SK-N-DZ (cell line): ENCODE results near the gene TFEB.

Experiments used
- DNase-seq: peaks from one replicate; pipeline ENCODE4 v3.0.0-alpha.2; 2015; ENCODE audit warnings: low spot score

Gene TFEB

DNA sequence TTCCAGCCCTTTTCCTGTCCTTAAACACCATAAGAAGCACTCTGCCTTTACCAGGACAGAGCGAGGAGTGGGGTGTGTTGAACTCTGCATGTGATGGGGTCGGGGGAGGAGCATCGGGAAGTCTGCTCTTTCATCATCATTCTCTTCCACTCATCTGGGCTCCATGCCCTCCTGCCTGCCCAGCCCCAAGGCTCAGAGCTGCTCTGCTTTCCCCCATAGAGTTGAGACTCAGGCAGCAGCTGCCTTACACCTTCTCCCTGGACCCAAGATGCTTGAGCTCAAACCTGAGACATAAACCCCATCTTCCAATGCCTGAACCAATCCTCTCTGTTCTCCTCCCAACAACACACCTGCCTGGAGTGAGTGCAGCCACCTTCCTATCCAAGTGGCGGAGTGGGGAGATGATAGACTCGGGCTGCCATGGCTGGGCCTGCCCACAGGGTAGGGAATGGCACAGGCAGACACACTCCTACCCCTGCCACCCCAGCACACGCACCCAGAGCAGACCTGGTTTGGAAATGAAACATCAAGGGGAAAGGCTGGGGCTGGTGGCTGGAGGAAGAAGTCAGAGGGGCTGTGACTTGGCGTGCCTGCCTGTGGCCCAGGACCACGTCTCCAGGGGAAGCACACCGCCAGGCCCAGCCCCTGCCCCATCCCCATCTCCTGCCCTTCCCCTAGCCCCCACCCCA is 28.4 kb downstream of the TFEB start:
- DNase-seq, result no peak

DNA sequence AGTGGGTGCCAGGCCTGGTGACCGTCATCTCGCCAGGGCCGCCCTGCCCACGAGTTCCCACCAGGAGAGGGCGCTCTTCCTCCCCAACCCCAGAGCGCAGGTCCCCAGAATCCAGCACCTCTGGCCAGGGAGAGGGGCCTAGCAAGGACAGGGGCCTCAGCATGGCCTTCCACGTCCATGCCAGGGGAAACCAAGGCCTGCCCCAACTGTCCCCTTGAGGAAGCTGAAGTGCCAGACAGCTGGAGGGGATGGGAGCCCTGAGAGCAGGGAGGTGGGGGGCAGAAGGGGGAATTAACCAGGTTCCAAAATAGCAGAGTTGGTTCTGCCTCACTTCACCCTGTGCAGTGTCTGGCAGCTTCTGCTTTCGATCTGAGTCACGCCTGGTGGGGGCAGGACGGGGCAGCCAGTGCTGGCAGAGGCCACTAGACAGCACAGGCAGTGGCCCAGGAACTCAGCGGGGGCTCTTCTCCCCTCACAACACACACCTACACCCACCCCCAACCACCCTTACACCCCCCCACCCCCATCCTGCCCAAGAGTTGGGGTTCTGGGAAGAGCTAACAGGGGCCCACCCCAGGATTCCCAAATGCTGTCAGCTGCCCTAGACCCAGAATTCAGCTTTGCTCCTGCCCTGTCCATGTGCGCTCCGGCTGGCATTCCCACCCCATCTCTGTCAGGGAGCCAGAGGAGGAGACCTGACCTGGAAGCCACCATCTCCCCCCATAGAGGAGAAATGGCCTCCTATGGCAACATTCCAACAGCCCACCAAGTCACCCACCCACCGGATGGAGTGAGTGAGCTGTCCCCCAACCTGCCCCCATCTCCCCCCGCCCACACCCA is 29.2 kb downstream of the TFEB start:
- DNase-seq, result peak; percentile 49

DNA sequence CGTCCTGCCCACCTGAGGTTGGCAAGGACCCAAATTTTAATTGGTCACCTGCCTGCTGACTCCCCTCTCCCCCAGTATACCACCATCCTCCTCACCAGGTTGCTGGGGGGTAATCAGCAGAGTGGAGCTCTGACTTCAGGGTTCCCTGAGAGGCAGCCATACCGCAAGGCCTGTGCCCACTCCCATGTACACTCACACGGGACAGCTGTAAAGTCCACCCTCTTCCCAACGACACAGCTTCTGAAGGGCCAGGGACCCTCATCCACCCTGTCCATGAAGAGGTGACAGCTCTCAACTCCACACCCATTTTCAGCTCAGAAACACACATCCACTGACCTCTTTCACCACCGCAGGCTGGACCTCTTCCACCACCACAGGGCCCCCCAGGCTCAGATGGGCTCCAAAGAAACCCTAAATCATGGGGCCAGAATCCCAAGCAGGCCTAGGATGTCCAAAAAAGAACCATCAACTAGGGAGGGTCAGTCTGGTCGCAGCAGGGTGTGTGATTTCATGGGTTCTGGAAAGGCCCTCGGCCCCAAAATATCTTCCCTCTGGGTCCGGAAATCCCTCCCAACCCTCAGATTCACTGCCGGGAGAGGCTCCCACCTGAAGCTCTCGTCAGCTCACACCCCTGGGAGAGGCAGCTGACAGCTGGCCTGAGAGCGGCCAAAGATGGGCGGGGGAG is 30.0 kb downstream of the TFEB start:
- no peak for DNase-seq

DNA sequence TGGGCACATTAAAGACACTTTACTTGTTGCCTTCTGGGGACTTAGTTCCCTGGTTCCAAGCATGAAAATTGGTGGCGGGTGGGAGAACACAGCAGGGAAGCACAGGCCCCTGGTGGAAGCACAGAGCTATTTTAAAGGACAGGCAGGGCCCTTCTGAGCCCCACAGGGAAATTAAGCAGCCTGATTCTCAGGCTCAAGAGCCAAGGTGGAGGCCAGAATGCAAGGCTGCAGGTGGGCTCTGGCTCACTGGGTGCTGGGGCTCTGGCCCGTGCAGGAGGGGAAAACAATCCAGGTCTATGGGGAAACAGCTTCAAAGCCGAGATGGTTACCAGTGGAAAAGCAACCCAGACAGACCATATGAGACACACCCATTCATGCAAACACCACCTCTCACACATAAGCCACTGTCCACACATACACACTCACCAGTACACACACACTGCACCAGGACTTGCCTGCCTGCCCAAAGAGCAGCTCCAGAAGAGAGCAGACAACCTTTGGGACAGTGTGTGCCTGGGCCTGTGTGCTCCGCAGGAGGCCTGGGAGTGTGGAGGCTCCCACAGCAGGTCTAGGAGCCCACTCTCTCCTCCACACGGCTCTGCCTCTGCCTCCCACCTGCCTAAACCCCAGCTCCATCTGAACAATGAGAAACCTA is 30.6 kb downstream of the TFEB start:
- DNase-seq, result no peak

DNA sequence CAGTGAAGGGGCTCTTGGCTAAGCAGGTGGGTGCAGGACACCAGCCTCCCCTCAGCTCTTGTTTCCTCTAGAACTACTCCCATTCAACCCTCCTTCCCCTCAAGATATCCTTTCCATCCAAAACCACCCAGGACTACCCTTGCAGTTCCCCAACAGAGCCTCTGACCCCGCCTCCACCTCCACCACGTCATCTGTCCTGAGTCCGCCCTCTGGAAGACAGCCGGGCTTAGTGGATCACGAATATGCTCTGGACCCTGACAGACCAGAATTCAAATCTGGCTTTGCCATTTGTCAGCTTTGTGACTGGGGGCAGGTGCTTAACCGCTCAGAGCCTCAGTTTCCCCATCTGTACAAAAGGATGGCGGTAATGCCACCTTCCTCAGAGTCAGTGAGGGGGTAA is 31.4 kb downstream of the TFEB start:
- DNase-seq, result no peak

DNA sequence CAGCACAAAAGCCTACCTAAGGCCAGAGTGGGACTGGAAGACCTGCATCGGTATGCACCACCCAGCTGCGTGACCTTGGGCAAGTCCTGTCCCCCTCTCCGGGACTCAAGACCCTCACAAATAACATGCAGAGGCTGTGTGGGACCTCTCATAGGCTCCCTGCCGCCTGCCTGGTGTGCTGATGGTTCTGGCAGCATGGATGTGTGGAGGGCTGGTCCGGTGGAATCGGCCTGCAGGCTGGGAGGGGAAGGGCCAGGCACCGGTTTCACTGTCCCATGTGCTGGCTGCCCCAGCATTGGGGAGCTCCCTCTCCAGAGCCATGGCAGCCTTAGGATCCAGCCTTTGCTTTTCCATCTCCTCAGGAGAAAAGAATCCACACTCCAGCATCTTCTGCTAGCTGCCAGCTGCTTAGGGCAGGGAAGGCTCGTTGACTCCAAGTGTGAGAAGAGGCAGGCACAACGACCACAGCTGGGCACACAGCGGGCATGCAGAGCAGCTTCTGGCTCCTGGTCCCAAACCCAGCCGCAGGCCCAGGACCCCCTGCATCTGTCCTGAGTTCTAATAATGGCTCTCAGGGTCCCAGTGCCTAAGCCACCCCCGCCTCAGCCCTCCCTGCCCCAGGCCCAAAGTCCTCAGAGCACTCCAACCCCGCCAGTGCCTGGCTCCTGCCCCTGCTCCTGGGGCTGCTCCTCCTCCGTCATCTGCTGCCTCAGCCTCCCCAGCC is 32.5 kb downstream of the TFEB start:
- DNase-seq, result no peak

DNA sequence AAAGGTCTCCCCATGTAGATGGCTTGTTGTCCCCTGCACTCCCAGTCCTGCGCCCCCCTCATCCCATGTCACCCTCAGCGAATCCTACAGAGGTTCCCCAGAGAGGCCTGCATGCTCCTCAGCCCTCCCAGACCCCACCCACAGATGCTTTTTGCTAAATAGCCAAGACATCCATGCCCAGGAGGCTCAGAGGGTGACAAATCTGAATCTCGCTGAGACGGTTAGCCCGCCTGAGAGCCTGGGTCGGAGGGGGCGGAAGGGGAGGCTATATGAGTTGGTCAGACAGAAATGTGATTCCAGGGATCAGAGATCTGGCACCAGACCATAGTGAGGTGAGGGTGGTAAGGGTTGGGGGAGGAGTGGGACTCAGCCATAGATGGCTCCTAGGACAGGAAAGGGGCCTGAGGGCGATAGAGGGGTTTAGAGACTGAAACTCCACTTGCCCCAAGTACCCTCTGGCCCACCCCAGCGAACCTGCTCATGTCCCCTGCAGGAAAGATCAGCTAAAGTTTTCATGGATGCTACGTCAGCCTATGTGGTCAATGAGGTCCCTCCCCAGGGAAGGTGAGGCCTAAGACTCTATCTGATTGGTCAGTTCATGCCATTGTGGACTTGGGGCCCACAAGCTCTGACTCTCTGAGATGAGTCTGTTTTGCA is 33.2 kb downstream of the TFEB start:
- DNase-seq, result no peak

DNA sequence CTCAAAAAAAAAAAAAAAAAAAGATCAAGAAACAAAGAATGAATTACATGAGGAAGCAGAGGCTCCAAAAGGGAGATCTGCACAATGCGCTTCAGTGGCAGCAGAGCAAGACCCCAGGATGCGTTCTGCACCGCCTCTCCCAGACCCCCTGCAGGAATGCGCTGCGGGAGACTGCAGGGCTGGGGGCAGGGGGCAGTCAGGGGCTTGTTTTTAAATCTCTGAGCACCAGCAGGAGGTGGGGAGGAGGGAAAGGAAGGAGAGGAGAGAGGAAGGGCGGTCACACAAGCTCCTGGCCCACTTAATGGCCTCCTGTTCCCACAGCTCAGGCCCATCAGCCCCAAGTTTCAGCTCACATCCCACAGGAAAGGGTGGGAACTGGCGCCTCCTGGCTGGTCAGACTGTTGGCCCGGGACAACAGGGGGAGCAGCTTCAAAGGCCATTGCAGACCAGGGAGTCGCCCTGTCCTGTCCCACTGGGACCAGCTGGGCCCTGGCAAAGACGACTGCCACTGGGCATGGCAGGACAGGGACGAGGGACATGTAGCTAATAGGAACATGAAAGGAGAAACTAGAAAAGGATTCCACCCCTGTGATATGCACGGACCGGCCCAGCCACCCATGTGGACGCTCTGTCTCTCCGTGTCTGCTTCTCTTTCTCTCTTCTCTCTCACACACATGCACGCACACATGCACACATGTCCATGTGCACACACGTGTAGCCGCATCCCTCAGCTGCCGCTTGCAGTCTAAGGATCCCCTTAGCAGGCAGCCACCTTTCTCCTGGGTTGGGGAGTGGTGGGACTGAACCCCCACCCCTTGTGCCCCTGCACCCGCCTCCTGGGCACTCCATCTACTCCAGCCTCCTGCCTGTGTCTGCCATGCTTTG is 34.7 kb downstream of the TFEB start:
- no peak for DNase-seq

DNA sequence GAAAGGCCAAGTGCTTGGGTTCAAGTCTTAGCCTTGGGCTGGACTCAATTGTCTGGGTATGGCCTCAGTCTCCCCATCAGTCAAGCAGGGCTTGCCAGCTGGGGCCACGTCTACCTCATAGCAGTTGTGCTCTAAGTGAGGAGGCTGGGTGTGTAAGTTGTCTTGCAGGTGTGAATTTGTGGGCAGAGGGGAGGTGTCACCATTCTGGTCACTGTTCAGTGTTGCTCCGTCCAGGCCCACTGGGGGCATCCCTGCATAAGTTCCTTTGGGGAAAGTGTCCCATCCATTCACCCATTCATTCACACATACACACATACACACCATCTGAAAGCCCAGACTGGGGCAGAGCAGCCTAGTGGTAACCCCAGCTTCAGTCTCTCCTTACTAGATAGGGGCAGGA is 36.3 kb downstream of the TFEB start:
- no peak for DNase-seq

DNA sequence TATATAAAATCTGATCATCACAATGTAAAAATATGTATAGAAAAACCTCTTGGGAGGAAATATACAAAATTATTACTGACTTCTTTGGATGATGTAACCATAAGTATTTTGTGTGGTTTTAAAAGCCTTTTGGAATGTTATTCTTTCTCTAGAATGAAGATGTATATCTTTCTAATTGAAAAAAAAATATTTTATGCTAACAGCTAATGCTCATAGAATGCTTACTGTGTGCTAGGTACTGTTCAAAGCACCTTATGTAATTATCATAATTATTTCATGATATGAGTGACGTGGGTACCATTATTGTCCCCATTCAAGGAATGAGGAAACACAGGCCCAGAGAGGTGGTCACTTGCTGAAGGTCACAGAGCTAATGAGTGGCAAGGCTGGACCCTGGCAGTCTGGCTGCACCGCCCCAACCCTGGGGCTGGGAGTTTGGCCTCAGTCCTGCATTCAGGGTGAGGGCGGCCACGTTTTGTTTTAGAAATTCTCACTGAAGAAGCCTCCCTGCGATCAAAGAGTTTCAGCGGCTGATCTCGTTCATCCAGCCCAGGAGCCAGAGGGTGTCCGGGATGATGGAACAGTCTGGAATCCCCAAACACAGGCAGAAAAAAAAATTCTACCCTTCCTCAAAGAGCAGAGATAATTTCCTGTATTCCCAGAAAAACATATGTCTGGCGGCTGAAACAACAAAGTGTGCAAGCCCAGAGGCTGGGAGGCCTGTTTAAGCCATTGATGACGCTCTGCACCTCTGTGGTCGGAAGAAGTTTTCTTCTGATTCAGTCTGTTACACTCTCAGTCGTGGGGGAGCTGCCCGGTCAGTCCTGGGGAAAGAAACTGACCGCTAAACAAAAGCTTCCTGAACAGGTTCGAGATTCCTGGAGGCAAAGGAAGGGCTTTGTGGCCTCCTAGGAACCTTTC is 37.3 kb downstream of the TFEB start:
- DNase-seq, result no peak

DNA sequence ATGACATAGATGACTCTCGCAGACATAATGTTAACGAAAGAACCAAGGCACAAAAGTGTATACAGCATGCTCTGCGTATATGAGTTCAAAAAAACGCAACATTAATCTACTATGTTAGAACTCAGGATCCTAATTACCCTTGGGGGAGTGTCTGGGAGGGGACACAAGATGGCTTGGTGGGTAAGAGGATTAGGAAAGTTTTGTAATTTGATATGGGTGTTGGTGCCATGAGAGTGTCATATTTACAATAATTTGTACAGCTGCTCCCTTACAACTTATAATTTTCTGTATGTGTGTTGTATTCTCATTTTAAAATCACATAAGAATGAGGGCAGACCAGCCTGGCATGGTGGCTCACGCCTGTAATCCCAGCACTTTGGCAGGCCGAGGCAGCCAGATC is 38.6 kb downstream of the TFEB start:
- no peak for DNase-seq

DNA sequence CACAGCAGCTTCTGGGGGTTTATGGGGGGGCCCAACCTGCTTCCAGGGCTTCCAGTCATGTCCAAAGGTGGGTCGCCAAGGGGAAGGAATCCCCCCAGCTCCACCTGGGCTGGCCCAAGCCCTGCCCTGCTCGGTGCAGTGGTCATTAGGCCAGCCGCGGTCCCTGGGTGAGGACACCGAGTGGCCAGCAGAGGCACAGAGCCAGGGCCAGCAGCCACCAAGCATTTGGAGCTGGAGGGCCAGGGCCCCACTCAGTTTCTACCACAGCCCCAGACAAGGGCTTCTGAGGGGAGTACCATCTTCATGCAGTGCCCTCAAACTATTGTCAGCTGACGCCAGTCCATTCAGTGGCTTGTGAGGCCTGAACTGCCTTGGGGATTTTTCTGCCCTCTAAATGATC is 39.6 kb downstream of the TFEB start:
- no peak for DNase-seq

DNA sequence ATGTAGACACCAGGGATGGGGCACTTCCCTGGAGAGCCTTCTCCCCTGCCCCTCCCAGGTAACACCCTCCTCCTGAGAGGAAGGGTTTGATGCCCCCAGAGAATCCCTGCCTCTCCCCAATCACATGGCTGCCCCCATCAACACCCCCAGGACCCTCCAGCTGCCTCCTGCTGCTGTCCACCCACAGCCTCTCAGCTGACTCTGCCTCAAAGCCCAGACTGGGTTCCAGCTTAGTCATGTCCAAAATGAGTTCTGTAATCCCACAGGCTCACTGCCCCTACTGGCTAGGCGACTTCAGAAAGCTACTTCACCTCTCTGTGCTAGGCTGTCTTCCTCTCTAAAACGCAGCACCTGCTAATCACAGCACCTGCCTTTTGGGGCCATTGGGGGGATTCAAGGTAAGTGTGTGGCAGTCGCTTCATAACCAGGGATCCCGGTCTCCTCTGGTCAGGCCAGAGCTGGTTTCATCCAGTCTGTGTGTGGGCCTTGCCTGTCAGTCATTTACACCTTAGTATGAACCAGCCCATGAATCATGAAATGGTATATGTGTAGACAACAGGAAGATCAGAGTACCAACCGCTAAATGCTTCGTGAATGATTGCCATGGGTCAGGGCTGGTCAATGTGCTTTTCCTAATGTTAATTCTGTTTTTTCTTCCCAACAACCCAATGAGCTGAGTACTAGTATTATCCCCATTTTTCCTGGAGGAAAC is 40.4 kb downstream of the TFEB start:
- no peak for DNase-seq

DNA sequence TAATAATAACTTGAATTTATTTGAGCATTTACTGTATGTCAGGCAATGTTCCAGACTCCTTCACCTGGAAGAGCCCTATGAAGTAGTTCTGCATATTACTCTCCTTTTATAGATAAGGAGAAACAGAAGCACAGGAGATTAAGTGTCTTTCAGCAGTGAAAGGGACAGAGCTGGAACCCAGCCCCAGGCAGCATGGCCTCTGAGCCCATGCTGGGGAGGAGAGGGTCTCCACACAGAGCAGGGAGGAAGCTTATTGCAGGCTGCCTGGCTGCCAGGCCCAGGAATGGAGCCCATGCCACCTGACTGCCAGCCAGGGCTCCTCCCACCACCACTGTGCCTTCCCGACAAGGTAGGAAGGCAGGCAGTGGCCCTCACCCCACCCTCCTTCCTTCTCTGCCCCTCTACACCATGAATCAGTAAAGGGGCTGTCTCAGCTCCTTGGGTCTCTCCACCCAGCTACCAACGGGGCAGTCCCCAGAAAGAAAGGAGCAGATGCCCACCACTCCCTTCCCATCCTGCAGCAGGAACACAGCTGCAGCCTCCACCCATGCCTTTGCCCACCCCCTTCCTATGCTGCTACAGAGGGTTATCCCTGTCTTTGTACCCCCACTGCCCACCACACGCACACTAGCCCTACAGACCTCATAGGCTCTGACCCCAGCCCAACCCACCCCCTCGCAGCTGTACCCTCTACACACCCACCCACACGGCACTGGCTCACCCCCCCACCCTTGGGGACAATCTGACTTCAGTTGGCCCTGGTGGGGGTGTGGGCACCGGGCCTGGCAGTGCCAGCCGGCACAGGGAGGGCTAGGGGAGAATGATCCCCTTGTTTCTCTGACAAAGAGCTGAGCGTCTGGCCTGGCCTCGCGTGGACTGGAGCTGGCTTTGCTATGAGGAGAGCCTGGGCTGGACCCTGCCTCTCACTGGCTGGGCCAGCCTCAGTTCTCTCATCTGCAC is 41.8 kb downstream of the TFEB start:
- DNase-seq, result no peak

DNA sequence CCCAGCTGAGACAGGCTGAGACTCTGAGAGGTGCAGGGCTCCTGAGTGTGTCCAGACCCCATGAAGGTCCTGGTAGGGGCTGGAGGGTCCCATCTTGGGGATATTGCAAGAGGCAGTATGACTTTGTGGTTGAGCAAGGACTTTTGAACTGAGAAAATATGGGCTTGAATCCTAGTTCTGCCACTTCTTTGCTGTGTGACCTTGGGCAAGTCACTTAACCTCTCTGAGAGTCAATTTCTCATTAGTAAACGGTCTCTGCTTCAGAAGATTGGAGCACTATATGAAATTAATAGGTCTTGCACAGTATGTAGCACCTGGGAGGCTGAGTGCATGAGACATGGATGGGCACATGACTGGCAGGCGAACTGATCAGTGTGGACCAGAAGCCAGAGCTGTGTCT is 42.7 kb downstream of the TFEB start:
- DNase-seq, result no peak

DNA sequence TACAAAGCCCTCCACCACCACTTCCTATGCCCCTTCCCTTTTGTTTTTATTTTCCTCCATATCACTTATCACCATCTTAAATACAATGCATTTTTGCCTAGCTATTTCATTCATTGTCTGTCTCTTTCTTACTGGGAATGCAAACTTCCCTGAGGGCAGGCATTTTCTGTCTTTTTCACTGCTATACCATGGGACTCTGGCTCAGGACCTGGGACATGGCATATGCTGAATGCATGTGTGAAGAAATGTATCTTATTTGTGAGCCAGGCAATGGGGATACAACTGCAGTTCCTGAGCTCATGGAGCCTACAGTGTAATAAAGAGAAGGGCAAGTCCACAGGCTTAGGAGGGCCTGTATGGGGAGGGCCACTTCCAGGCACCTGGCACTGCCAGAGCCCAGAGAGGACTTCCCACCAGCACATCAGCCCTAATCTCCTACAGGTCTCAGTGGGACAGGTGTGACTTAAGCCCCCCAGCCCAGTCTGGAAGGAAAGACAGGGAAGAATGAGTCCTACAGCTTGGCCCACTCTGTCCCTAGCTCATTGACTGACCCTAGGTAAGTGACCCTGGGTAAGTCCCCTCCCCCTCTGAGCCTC is 43.2 kb downstream of the TFEB start:
- DNase-seq, result no peak
